ENCODE results near the gene CDKN2C.

Gene CDKN2C

GRCh38 chr1:50973875-50974617, 4.0 kb downstream of the CDKN2C start:
- Histone ChIP-seq H3F3A (ENCODE audit: insufficient read depth, low read length) (no peaks in the 10 kb centered on the region), H3K4me3 (ENCODE audit: low read depth, low read length, poor library complexity, severe bottlenecking) (peak overlapping the region; percentile 89), H4K20me1 (ENCODE audit: insufficient read depth, low read length) (no peaks in the 10 kb centered on the region), H3K4me2 (ENCODE audit: low read length) (peak overlapping the region; percentile 89), H3K27ac (ENCODE audit: low read depth, low read length, poor library complexity, severe bottlenecking) (peak overlapping the region; percentile 95), H3K9me3 (ENCODE audit: low read length) (no peaks in the 10 kb centered on the region), H2AFZ (ENCODE audit: low read length) (no peak overlapping the region), H3K9ac (ENCODE audit: low read length) (peak overlapping the region; percentile 99), H3K36me3 (ENCODE audit: insufficient read depth, low read length) (peaks cover 46% of the 10 kb centered on the region), H3K79me2 (ENCODE audit: insufficient read depth, low read length) (peaks cover 76% of the 10 kb centered on the region), H3K27me3 (ENCODE audit: insufficient read depth, low read length) (no peaks in the 10 kb centered on the region), H3K4me1 (ENCODE audit: insufficient read depth, low read length, severe bottlenecking) (peaks cover 34% of the 10 kb centered on the region), H3K9me2 (ENCODE audit: low read depth, low read length) (no peaks in the 10 kb centered on the region)
- TF ChIP-seq EZH2 (IDR thresholded peaks at IDR 0.05; ENCODE audit: borderline replicate concordance, low read length) (no peak), CTCF (IDR thresholded peaks at IDR 0.05; ENCODE audit: low read length) (no peak)

- Histone ChIP-seq H3F3A (ENCODE audit: insufficient read depth, low read length) (no peaks in the 10 kb centered on the region), H3K9ac (ENCODE audit: low read length) (peak overlapping the region; percentile 99), H4K20me1 (ENCODE audit: insufficient read depth, low read length) (no peaks in the 10 kb centered on the region), H3K27me3 (ENCODE audit: insufficient read depth, low read length) (no peaks in the 10 kb centered on the region), H3K4me1 (ENCODE audit: insufficient read depth, low read length, severe bottlenecking) (peaks cover 36% of the 10 kb centered on the region), H3K36me3 (ENCODE audit: insufficient read depth, low read length) (peaks cover 46% of the 10 kb centered on the region), H3K9me2 (ENCODE audit: low read depth, low read length) (no peaks in the 10 kb centered on the region), H3K79me2 (ENCODE audit: insufficient read depth, low read length) (peaks cover 76% of the 10 kb centered on the region), H3K4me3 (ENCODE audit: low read depth, low read length, poor library complexity, severe bottlenecking) (peak overlapping the region; percentile 89), H3K9me3 (ENCODE audit: low read length) (no peaks in the 10 kb centered on the region), H3K27ac (ENCODE audit: low read depth, low read length, poor library complexity, severe bottlenecking) (peak overlapping the region; percentile 95), H2AFZ (ENCODE audit: low read length) (no peak overlapping the region), H3K4me2 (ENCODE audit: low read length) (peak overlapping the region; percentile 89)
- TF ChIP-seq CTCF (IDR thresholded peaks at IDR 0.05; ENCODE audit: low read length) (no peak), EZH2 (IDR thresholded peaks at IDR 0.05; ENCODE audit: borderline replicate concordance, low read length) (no peak)
Observed at GRCh38 chr1:50974618-50974935, 4.5 kb downstream of the CDKN2C start.

- H3K4me2 ChIP-seq (ENCODE audit: low read length) = peak overlapping the region; percentile 89
- no peaks in the 10 kb centered on the region for H3F3A ChIP-seq (ENCODE audit: insufficient read depth, low read length)
- H4K20me1 ChIP-seq (ENCODE audit: insufficient read depth, low read length) = no peaks in the 10 kb centered on the region
- no peaks in the 10 kb centered on the region for H3K27me3 ChIP-seq (ENCODE audit: insufficient read depth, low read length)
- no peak overlapping the region for H2AFZ ChIP-seq (ENCODE audit: low read length)
- peak overlapping the region; percentile 89 for H3K4me3 ChIP-seq (ENCODE audit: low read depth, low read length, poor library complexity, severe bottlenecking)
- peaks cover 43% of the 10 kb centered on the region for H3K36me3 ChIP-seq (ENCODE audit: insufficient read depth, low read length)
- H3K27ac ChIP-seq (ENCODE audit: low read depth, low read length, poor library complexity, severe bottlenecking) = peak overlapping the region; percentile 95
- no peaks in the 10 kb centered on the region for H3K9me2 ChIP-seq (ENCODE audit: low read depth, low read length)
- H3K4me1 ChIP-seq (ENCODE audit: insufficient read depth, low read length, severe bottlenecking) = peaks cover 44% of the 10 kb centered on the region
- no peaks in the 10 kb centered on the region for H3K9me3 ChIP-seq (ENCODE audit: low read length)
- H3K9ac ChIP-seq (ENCODE audit: low read length) = peak overlapping the region; percentile 99
- peaks cover 76% of the 10 kb centered on the region for H3K79me2 ChIP-seq (ENCODE audit: insufficient read depth, low read length)
- TF ChIP-seq EZH2 (IDR thresholded peaks at IDR 0.05; ENCODE audit: borderline replicate concordance, low read length) (no peak), CTCF (IDR thresholded peaks at IDR 0.05; ENCODE audit: low read length) (no peak)
Observed at GRCh38 chr1:50975436-50975835, 5.4 kb downstream of the CDKN2C start.

Measured in OCI-LY1 (cell line).